Measurements from ENCODE around the gene GRIN3B. TPM values are rescaled to one million over a fixed set of nuclear protein-coding genes. Genes with fewer than 3 reads are reported as not detected.

GRIN3B gene
- total RNA-seq, 2 donors from 2014 or later: 0.14 TPM; not detected in 1

DNA sequence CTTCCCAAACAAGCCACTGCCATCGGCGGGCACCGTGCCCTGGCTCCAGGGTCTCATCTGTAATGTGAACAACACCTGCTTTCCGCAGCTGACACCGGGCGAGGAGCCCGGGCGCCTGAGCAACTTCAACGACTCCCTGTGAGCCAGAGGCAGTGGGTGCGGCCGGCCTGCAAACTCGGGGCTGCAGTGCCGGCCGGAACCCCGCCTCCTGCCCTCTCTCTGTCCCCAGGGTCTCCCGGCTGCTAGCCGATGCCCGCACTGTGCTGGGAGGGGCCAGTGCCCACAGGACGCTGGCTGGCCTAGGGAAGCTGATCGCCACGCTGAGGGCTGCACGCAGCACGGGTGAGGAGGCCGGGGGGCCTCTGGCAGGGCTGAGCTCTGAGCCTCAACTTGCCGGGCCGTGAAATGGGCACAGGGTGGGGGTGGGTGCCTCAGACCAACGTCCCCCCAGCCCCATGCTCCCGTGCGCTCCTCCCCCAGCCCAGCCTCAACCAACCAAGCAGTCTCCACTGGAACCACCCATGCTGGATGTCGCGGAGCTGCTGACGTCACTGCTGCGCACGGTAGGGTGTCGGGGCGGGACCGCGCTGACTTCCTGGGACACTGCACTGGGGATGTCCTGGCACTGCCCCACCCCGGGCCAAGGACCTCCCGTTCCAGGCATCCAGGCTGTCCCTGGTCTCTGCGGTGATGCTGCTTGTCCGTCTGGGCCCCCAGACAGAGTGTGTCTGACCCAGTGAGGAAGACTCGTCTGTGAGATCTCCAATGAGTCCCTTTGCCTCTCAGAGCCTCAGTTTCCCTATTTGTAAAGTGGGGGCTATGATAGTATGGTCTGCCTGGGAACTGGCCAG is 41.8 kb downstream of the GRIN3B start:
- Histone ChIP-seq H3K4me3 (no peak overlapping the region), H3K4me1 (ENCODE audit: control insufficient read depth in 1 of 2, low read depth in 2 of 2) (peaks cover 12 to 33% of the 10 kb centered on the region in 2 donors), H3K27ac (no peak overlapping the region), H3K36me3 (peaks cover 1% of the 10 kb centered on the region), H3K27me3 (replicated peaks; ENCODE audit: insufficient read depth) (no peaks in the 10 kb centered on the region), H3K9me3 (no peaks in the 10 kb centered on the region)
- TF ChIP-seq, protein P1, sequence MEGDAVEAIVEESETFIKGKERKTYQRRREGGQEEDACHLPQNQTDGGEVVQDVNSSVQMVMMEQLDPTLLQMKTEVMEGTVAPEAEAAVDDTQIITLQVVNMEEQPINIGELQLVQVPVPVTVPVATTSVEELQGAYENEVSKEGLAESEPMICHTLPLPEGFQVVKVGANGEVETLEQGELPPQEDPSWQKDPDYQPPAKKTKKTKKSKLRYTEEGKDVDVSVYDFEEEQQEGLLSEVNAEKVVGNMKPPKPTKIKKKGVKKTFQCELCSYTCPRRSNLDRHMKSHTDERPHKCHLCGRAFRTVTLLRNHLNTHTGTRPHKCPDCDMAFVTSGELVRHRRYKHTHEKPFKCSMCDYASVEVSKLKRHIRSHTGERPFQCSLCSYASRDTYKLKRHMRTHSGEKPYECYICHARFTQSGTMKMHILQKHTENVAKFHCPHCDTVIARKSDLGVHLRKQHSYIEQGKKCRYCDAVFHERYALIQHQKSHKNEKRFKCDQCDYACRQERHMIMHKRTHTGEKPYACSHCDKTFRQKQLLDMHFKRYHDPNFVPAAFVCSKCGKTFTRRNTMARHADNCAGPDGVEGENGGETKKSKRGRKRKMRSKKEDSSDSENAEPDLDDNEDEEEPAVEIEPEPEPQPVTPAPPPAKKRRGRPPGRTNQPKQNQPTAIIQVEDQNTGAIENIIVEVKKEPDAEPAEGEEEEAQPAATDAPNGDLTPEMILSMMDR (IDR thresholded peaks at IDR 0.05): no peak
- ATAC-seq (ENCODE audit: insufficient number of reproducible peaks, low FRiP score, low read depth) (no peak), DNase-seq (ENCODE audit: low spot score) (no peak)

DNA sequence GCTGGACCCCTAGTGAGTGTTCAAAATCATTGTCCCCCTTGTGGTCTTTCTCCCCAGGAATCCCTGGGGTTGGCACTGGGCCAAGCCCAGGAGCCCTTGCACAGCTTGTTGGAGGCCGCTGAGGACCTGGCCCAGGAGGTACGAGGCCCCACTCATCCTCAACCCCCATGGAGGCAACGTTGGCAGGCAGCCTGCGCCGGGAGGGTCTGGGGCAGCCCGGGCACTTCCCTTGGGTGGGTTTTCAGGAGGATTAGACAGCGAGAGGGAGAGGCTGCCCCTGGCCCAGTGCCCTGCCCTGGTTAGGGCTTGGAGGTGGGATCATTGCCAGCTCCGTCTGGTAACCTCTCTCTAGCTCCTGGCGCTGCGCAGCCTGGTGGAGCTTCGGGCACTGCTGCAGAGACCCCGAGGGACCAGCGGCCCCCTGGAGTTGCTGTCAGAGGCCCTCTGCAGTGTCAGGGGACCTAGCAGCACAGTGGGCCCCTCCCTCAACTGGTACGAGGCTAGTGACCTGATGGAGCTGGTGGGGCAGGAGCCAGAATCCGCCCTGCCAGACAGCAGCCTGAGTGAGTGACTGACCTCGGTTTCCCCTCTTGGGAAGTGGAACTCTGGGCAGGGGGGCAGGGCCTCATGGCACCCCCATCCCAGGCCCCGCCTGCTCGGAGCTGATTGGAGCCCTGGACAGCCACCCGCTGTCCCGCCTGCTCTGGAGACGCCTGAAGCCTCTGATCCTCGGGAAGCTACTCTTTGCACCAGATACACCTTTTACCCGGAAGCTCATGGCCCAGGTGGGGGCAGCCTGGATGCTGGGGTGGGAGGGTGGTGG is 42.7 kb downstream of the GRIN3B start:
- TF ChIP-seq, protein P1 (IDR thresholded peaks at IDR 0.05): no peak
- H3K4me1 ChIP-seq (ENCODE audit: control insufficient read depth in 1 of 2, low read depth in 2 of 2): peaks cover 12 to 33% of the 10 kb centered on the region in 2 donors
- DNase-seq (ENCODE audit: low spot score) (no peak), ATAC-seq (ENCODE audit: insufficient number of reproducible peaks, low FRiP score, low read depth) (no peak)
- H3K27me3 ChIP-seq (replicated peaks; ENCODE audit: insufficient read depth): no peaks in the 10 kb centered on the region
- H3K27ac ChIP-seq: no peak overlapping the region
- H3K4me3 ChIP-seq: no peak overlapping the region
- no peaks in the 10 kb centered on the region for H3K9me3 ChIP-seq
- no peaks in the 10 kb centered on the region for H3K36me3 ChIP-seq

DNA sequence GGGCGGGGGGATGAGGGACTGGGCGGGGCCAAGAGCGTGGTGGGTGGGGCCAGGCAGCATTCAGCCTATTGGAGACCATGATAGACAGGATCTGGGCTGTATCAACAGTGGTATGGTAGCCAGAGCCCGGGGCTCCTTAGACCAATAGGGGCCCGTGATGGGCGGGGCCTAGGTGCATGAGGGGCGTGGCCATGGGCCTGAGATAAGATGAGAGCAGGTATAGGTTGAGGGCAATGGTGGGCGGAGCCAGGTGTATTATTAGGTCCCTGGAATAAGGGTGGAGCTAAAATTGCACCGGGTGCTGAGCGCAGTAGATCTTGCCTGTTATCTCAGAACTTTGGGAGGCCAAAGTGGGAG is 45.0 kb downstream of the GRIN3B start:
- no peak for ATAC-seq (ENCODE audit: insufficient number of reproducible peaks, low FRiP score, low read depth)
- H3K27me3 ChIP-seq (replicated peaks; ENCODE audit: insufficient read depth): no peaks in the 10 kb centered on the region
- no peak overlapping the region for H3K27ac ChIP-seq
- H3K36me3 ChIP-seq: no peaks in the 10 kb centered on the region
- H3K9me3 ChIP-seq: no peaks in the 10 kb centered on the region
- H3K4me3 ChIP-seq: no peak overlapping the region
- DNase-seq (ENCODE audit: low spot score): no peak
- peaks cover 5 to 17% of the 10 kb centered on the region in 2 donors for H3K4me1 ChIP-seq (ENCODE audit: control insufficient read depth in 1 of 2, low read depth in 2 of 2)
- TF ChIP-seq, protein P1 (IDR thresholded peaks at IDR 0.05): no peak

DNA sequence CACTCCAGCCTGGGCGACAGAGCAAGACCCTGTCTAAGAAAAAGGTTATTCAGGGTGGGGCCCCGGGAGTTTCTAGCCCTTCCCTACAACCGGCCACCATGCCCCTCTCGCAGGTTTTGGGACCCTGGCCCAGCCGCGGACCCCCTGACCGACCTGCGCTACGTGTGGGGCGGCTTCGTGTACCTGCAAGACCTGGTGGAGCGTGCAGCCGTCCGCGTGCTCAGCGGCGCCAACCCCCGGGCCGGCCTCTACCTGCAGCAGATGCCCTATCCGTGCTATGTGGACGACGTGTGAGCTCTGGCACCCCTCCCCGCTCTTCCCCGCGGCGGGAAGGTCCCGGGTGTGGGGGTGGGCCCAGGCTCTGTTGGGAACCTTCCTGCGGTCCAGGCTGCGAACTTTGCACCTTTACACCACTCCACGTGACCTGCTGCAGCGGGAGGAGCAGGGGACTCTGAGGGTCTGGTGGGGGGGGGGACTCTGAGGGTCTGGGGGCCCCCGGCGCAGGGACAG is 46.0 kb downstream of the GRIN3B start:
- TF ChIP-seq, protein P1 (IDR thresholded peaks at IDR 0.05): no peak
- Histone ChIP-seq H3K4me3 (no peak overlapping the region), H3K27me3 (replicated peaks; ENCODE audit: insufficient read depth) (no peaks in the 10 kb centered on the region), H3K9me3 (no peaks in the 10 kb centered on the region), H3K27ac (no peak overlapping the region), H3K36me3 (no peaks in the 10 kb centered on the region), H3K4me1 (ENCODE audit: control insufficient read depth in 1 of 2, low read depth in 2 of 2) (peaks cover 0 to 8% of the 10 kb centered on the region in 2 donors)
- ATAC-seq (ENCODE audit: insufficient number of reproducible peaks, low FRiP score, low read depth) (no peak), DNase-seq (ENCODE audit: low spot score) (no peak)
